Measurements from ENCODE around the gene CFAP61. TPM values are rescaled to one million over a fixed set of nuclear protein-coding genes. Genes with fewer than 3 reads are reported as not detected.

Gene CFAP61
- total and polyA plus RNA-seq, 8 donors, result 0.15 to 0.53 (median 0.33) TPM

DNA sequence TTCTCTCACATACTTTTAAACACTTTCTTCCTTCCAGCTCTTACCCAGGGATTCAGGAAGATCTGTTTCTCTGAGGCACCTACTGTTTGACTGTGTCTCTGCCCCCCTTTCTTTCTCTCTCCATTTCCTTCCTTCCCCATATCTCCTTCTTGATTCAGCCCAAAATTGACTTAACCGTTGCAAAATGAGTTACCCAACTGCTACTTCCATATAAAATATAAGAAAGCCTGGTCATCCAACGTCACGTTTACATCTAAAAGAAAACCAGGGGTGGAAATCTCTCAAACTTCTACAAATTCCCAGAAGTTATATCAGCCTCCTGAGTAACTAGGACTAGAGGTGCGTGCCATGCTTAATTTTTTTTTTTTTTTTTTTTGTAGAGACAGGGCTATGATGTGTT lies 220.4 kb downstream of the CFAP61 start:
- no peak for ATAC-seq
- no peak overlapping the region for H3K4me3 ChIP-seq
- TF ChIP-seq, protein P1, sequence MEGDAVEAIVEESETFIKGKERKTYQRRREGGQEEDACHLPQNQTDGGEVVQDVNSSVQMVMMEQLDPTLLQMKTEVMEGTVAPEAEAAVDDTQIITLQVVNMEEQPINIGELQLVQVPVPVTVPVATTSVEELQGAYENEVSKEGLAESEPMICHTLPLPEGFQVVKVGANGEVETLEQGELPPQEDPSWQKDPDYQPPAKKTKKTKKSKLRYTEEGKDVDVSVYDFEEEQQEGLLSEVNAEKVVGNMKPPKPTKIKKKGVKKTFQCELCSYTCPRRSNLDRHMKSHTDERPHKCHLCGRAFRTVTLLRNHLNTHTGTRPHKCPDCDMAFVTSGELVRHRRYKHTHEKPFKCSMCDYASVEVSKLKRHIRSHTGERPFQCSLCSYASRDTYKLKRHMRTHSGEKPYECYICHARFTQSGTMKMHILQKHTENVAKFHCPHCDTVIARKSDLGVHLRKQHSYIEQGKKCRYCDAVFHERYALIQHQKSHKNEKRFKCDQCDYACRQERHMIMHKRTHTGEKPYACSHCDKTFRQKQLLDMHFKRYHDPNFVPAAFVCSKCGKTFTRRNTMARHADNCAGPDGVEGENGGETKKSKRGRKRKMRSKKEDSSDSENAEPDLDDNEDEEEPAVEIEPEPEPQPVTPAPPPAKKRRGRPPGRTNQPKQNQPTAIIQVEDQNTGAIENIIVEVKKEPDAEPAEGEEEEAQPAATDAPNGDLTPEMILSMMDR (IDR thresholded peaks at IDR 0.05), result no peak
- no peak overlapping the region for H3K27ac ChIP-seq
- FAIRE-seq, result no peak
- no peaks in the 10 kb centered on the region for H3K4me1 ChIP-seq
- WGBS, 2 donors, result 83 to 88% methylated on average over 4 of the region's 4 CpGs
- no peaks in the 10 kb centered on the region for H3K27me3 ChIP-seq
- no peak for DNase-seq
- H3K36me3 ChIP-seq, result no peaks in the 10 kb centered on the region
- H3K9me3 ChIP-seq, result no peaks in the 10 kb centered on the region
- intact Hi-C loops (cut with DNase I), result no loop called here

DNA sequence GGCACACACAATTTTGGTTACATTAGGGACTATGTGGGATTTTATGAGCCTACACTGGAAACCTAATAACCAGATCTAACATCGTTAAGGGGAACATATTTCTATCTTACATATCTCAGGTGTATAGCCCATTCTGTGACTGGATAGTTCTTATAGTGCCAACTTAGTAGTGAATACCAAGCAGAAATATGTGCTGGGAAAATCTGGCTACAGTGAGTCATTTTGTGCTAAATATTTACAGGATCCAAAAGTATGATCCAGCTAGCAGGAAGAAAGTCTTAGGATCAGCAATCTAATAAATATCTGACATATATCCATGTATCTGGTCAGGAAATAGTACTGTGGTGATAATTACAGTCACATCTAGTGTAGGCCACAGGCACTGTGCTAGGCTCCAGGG lies 221.0 kb downstream of the CFAP61 start:
- no peak overlapping the region for H3K27ac ChIP-seq
- intact Hi-C loops (cut with DNase I), result no loop called here

DNA sequence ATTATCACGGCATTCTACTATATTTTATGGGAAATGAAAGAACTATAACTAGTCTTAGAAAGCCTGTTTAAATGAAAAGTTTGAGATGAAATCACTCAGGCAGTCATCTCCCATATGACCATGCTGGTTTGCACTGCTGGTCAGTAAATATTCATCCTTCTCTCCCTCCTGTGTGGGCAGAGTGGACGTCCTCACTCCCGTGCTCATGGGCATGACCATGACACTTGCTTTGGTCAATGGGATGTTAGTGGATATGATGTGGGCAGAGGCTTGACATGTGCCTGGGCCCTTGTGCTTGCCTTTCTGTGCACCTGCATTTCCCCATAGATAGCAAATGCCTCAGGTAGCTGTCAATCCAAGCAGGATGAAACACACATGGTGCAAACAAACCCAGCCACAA lies 222.5 kb downstream of the CFAP61 start:
- H3K27ac ChIP-seq, result no peak overlapping the region
- ATAC-seq (no peak), DNase-seq (no peak), FAIRE-seq (no peak)
- H3K27me3 ChIP-seq, result no peaks in the 10 kb centered on the region
- intact Hi-C loops (cut with DNase I), result no loop called here
- TF ChIP-seq, protein P1 (IDR thresholded peaks at IDR 0.05), result no peak
- no peaks in the 10 kb centered on the region for H3K36me3 ChIP-seq
- WGBS, 2 donors, result 75 to 87% methylated on average over 3 of the region's 3 CpGs
- H3K4me1 ChIP-seq, result no peaks in the 10 kb centered on the region
- no peak overlapping the region for H3K4me3 ChIP-seq
- no peaks in the 10 kb centered on the region for H3K9me3 ChIP-seq

More for the DNA sequence above, 221.0 kb downstream of the CFAP61 start:
- no peak for ATAC-seq
- no peak for DNase-seq
- H3K27me3 ChIP-seq, result no peaks in the 10 kb centered on the region
- no peaks in the 10 kb centered on the region for H3K9me3 ChIP-seq
- H3K36me3 ChIP-seq, result no peaks in the 10 kb centered on the region
- WGBS, 2 donors, result 88 to 92% methylated on average over 1 of the region's 1 CpG
- H3K4me3 ChIP-seq, result no peak overlapping the region
- no peak for FAIRE-seq
- TF ChIP-seq, protein P1 (IDR thresholded peaks at IDR 0.05), result no peak
- no peaks in the 10 kb centered on the region for H3K4me1 ChIP-seq

DNA sequence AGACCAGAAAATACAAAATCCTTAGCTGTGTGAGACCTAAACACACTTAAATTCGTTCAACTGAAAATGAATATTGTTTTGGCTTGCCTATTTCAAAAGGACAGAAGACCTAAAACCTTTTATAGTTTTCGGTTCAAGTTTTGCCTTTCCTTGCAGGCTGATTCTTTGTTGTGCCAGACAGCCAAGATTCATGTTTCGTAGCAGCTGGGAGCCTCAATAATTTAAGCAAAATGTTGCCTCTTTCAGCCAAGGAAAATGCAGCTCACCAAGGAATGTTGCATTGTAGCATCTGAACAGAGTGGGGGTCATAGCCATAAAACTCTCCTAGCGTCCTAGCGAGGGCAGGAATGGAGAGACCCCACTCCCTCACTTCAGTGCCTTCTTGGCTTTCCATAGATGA lies 223.3 kb downstream of the CFAP61 start:
- 62 to 77% methylated on average over 5 of the region's 5 CpGs for WGBS, 2 donors
- no peak overlapping the region for H3K27ac ChIP-seq
- no peak overlapping the region for H3K4me3 ChIP-seq
- intact Hi-C loops (cut with DNase I), result no loop called here
- no peak for DNase-seq
- no peaks in the 10 kb centered on the region for H3K36me3 ChIP-seq
- H3K4me1 ChIP-seq, result no peaks in the 10 kb centered on the region
- TF ChIP-seq, protein P1 (IDR thresholded peaks at IDR 0.05), result no peak
- FAIRE-seq, result no peak
- no peaks in the 10 kb centered on the region for H3K9me3 ChIP-seq
- H3K27me3 ChIP-seq, result no peaks in the 10 kb centered on the region
- ATAC-seq, result no peak

DNA sequence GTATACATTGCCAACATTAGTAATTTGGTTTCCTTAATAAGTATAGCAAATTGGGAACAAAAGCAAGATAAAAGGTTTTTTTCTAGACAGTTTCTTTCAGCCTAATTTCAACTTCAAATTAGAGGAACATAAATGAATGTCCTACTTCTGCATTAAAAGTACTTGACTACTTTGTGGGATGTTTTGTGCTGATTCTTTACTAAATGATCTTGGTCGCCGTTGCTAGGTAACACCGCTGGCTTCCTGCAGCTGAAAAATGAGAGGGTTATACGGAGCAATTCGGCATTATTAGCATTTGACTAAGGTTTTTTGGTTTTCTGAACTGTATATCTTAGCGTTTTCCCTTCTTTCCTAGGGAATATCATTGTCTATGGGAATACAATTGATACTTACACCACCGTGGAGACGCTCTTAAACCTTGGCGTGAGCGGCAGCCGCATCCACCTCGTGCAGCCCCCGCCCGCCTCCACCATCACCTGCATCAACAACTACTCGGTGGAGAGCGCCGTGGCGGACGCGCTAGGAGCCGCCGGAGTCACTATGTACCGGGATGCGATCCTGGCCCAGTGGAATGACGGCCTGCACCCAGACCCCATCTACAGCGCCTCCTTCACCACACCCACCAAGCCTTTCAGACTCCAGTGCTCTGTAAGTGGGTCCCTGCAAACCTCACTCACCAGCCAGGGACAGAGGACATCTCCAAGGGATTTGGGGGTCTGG lies 224.6 kb downstream of the CFAP61 start:
- DNase-seq, result no peak
- WGBS, 2 donors, result 34 to 41% methylated on average over 26 of the region's 26 CpGs
- TF ChIP-seq, protein P1 (IDR thresholded peaks at IDR 0.05), result no peak
- no peaks in the 10 kb centered on the region for H3K36me3 ChIP-seq
- H3K4me1 ChIP-seq, result no peaks in the 10 kb centered on the region
- intact Hi-C loops (cut with DNase I), result no loop called here
- no peak overlapping the region for H3K27ac ChIP-seq
- H3K4me3 ChIP-seq, result no peak overlapping the region
- FAIRE-seq, result no peak
- H3K27me3 ChIP-seq, result no peaks in the 10 kb centered on the region
- ATAC-seq, result peak in 2 of 4 donors; percentile 29 to 34
- no peaks in the 10 kb centered on the region for H3K9me3 ChIP-seq

All from pancreas (tissue), 10 donors.